Urothelium cell line (cell line): ENCODE data around the gene PYGO2.

Experiments
- DNase-seq: peaks from one replicate; pipeline ENCODE4 v3.0.0; 2011; ENCODE audit warnings: low spot score, mixed read lengths
- FAIRE-seq: peaks from 2 replicates; lab custom pipeline; 2011; peaks lifted over from hg19 to GRCh38; lab: Jason Lieb, UNC

Gene PYGO2

GRCh38 chr1:154945962-154946850 is 15.4 kb downstream of the PYGO2 start:
- FAIRE-seq = no peak
- no peak for DNase-seq

- FAIRE-seq = no peak
- no peak for DNase-seq
These were observed 16.2 kb downstream of the PYGO2 start for GRCh38 chr1:154945160-154945961.

GRCh38 chr1:154944401-154945159 is 17.0 kb downstream of the PYGO2 start:
- no peak for DNase-seq
- FAIRE-seq = no peak

- no peak for FAIRE-seq
- peak; percentile 66 for DNase-seq
These were observed 17.8 kb downstream of the PYGO2 start for GRCh38 chr1:154943649-154944400.

- DNase-seq (no peak), FAIRE-seq (no peak)
These were observed 20.1 kb downstream of the PYGO2 start for GRCh38 chr1:154941333-154942013.

GRCh38 chr1:154940651-154941194 is 20.9 kb downstream of the PYGO2 start:
- no peak for FAIRE-seq
- no peak for DNase-seq

GRCh38 chr1:154940213-154940560 is 21.4 kb downstream of the PYGO2 start:
- DNase-seq (no peak), FAIRE-seq (no peak)

GRCh38 chr1:154938604-154939399 is 22.8 kb downstream of the PYGO2 start:
- no peak for FAIRE-seq
- DNase-seq = no peak

GRCh38 chr1:154937988-154938386 is 23.6 kb downstream of the PYGO2 start:
- FAIRE-seq (no peak), DNase-seq (no peak)

- DNase-seq (peak; percentile 93), FAIRE-seq (no peak)
These were observed 24.2 kb downstream of the PYGO2 start for GRCh38 chr1:154937085-154937987.

GRCh38 chr1:154936555-154937084 is 25.0 kb downstream of the PYGO2 start, which contains the start of gene PMVK:
TSS of gene PMVK (minus strand) at chr1:154936719. CDS start at chr1:154936685, 34 bp downstream.
- DNase-seq (peak; percentile 95), FAIRE-seq (no peak)

GRCh38 chr1:154935749-154936554 is 25.6 kb downstream of the PYGO2 start:
- DNase-seq (no peak), FAIRE-seq (no peak)

- no peak for FAIRE-seq
These were observed 27.1 kb downstream of the PYGO2 start for GRCh38 chr1:154934358-154934948.

GRCh38 chr1:154931940-154932487 is 29.6 kb downstream of the PYGO2 start:
- FAIRE-seq (no peak), DNase-seq (peak; percentile 81)

More at GRCh38 chr1:154934358-154934948, 27.1 kb downstream of the PYGO2 start:
- no peak for DNase-seq

GRCh38 chr1:154926201-154926600 is 35.4 kb downstream of the PYGO2 start:
- DNase-seq = no peak
- peak; percentile 70 for FAIRE-seq
